ENCODE measurements around the gene HOXC12.

Gene HOXC12

DNA sequence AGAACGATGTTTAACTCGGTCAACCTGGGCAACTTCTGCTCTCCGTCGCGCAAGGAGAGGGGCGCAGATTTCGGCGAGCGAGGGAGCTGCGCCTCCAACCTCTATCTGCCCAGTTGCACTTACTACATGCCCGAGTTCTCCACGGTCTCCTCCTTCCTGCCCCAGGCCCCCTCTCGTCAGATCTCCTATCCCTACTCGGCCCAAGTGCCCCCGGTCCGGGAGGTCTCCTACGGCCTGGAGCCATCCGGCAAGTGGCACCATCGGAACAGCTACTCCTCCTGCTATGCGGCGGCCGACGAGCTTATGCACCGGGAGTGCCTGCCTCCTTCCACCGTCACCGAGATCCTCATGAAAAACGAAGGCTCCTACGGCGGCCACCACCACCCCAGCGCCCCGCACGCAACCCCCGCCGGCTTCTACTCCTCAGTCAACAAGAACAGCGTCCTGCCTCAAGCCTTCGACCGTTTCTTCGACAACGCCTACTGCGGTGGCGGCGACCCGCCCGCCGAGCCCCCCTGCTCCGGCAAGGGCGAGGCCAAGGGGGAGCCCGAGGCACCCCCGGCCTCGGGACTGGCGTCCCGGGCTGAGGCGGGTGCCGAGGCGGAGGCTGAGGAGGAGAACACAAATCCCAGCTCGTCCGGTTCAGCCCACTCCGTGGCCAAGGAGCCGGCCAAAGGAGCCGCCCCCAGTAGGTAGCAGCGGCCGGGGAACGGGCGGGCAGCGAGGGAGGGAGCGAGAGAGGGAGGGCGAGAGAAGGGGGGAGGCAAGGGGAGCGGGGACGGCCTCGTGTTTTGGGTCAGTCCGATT lies 18.7 kb downstream of the HOXC12 start:
- no peak for DNase-seq

DNA sequence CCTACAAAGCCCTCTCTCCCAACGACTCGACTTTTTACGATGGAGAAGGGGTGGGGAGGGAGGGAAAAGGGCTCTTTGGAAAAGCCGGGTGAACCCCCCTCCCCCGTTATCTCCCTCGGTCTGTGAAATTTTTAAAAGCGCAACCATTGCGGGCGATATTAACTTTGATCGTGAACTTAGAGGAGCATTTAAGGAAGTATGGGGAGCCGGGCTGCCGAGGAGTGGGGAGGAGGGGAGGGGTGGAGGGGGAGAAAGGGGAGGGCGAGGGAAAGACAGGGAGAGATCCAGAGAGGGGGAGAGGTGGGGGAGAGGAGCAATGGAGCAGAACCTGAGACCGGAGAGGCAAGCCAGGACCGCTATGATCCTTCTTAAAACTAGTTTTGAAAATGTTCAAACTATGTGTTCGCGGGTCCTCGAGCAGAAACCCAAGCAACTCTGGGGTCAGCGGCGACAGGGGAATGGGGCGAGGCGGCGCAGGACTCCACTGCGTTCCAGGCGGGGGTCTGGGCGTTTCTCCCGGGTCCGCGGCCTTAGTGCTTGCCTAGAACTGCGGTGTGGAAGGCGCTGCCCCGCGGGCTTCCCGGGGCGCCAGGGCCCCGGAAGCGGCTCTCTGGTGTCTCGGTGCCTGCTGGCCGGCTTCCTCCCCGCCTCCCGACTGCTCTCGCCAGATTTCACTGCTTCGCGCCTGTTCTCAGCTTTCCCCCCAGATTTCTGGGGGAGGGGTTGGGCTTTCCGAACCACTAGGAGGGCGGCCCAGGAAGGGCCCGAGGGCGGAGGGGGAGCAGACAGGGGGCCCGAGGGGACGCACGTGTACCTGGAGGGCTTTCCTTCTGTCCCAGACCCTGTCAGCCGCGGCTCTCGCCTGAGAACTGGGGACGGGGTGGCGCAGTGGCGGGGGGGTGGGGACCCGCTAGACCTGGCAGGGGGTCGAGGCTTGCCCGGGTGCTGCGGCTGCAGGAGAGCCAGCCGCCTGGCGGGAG lies 19.7 kb downstream of the HOXC12 start, which contains the start of gene HOTAIR:
TSS of gene HOTAIR (minus strand) at position 871 of the 980 bp plus-strand sequence.
- DNase-seq: no peak

DNA sequence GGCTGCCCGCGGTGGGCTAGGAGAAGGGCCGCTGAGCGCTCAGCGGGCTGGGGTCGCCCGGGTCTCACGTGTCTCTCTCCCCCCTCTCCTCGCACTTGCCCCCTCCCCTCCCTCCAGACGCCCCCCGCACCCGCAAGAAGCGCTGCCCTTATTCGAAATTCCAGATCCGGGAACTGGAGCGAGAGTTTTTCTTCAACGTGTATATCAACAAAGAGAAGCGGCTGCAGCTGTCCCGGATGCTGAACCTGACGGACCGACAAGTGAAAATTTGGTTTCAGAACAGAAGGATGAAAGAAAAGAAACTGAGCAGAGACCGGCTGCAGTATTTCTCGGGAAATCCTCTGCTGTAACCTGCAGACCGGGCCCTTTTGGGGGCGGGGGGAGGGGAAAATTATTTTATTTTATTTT lies 20.4 kb downstream of the HOXC12 start:
- no peak for DNase-seq

DNA sequence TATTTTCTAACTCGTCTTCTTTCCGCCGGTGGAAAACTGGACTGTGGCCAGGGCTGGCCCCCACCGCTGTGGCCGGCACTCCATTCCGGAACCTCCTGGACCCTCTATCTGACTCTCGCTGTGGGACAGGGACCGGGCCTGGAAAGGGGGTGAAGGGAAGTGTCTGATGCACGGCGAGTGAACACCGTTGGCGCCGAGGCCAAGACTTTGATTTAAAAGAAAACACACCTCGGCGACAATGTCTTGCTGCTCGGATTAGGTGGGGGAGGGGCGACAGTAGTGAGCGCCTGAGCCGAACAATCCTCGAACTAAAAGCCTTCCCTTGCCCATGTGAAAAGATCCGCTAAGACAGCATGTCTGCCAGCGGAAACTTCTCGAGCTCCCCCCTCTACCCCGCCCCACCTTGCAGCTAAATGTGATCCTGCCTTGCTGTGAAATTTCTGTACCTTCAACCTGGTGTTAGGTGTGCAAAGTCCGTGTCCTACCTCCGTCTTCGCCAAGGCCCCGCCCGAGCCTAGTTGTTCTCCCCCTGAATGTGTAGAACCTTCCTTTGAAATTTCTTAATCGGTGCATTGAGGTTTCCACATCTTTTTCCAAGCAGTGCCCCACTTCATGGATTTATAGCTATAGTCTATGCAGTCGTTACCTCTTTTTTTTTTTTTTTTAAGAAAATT lies 20.9 kb downstream of the HOXC12 start:
- DNase-seq: no peak

DNA sequence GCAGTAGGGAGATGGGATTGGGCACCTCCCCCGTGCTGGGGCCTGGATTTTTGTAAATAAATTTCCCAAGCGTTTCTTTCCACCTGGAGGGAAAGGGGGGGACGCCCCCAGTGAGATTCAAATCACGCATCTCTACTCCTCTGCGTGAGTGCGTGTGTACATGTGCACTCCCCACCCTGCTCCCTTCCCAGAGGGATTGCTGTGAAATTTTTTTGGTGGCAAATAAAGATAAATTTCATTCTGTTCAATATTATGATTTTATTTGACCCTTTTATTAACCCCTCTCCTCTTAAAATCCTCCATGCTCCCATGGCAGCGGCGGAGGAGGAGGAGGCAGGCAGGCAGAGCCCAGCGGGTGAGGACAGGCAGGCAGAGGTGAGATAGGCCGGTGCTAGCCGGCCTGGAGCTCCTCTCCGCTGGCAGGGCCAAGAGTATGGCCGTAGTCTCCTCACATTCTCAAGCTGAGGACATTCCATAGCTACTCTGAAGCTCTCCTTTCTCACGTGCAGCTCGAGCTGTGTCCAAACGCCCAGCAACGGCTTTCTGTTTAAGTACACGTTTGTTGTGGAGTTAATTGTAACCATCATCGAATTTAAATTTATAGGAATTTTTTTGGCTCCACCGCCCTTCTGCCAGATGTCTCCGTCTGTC lies 21.6 kb downstream of the HOXC12 start:
- DNase-seq: no peak

DNA sequence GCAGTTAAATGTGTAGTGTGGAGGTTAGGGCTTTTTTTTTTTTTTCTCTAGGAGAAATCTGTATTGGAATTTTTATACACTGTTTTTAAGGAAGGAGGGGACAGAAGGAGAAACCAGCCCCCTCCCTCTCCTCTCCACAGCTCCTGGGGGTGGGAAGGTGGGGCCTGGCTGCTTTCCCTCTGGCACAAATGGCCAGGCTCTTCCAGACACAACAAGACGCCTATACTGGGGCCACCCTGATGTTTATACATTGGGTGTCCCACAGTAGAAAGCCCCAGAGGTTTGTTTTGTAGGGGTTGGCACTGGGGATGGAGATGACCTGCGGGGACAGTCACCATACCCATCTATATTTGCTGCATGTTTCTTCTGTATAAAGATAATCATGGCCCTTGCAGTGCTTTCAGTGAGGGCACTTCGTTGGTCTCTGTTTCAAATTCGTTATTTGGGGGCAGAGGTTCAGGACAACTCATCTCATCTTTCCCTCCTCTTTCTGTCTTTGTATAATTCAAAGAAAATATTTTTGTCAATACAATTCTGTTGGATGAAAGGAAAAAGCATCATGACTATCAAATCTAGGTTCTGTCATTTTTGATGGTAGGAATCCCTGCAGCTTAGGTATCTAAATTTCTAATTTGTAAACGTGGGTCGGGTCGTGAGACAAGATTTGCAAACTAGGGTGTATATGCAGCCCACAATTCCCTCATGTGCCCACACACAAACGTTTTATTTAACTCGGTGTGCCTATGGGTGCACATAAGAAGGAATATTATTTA lies 22.3 kb downstream of the HOXC12 start:
- no peak for DNase-seq

DNA sequence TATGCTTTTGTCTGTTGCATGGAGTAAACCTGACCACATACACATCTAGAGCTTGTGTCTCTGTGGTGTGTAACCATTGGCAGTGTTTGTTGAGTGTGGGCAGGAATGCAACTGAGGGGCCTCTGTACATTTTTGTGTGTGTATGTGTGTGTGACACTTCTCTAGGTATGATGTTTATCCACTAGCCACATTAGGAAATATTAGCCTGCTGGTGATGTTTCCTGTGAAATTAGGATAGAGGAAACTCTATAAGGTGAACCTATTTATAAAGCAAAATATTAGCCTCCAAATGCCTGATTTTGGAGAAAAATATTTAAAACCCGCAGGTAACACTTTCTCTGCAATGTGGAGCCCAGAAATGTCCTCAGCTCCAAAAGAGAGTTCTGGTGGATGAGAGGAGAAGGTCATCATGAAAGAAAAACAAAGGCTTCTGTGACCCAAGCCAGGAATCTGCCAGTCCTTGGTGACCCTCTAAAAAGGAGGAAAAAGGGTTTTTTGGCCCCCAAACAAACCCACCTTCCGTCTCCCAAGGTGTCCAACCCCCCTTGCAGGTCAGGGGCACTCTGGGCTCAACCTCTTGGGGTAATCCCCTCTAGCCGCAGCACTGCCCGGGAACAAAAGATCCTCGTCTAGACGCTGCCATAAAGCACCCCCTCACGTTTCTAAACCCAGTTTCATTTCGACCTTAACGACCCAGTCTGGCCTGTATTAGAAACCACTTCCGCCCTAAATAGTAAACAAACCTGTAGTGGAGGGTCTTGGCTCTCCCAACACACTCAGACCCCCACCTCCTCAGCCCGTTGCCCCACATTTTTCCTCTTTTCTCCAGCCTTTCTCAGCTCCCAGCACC lies 23.1 kb downstream of the HOXC12 start:
- DNase-seq: no peak

DNA sequence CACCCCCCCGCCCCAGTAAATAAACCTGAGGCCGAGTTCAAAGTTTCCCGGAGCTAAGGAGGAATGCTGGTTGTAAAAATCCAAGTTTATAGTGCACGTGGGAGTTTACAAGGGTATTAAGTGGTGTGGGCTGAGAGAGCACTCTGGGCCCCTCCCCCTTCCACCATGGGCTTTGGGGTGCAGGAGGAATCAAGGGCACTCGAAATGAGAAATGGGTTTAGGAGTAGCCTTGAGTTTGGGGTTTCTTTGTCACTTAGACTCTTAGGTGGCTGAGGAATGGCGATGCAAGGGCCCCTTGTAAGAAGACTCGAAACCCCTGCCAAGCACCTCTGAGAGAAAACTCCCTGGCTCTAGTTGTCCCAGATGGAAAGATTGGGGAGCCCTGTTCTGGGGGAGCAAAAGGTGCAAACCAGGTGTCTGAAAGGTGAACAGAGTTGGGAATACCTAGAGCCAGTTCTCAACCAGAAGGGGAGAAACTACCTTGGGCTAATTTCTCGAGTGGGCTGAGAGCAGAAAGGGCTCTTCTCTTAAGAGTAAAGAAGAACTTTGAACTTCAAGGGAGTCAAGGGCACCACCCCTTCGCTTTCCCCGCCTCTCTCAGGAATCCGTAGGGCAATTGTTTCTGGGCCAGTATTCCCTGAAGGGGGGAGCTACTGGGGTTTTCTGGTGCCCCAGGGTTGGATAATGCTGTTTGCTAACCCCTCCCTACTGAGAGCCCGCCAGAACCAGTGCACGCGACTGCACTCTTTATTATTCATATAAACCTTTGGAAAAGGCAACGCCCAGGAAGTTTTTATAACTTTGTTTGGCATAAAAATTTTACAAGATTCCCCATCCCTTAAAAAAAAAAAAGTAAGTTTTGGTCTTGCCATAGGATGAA lies 24.0 kb downstream of the HOXC12 start:
- DNase-seq: no peak

DNA sequence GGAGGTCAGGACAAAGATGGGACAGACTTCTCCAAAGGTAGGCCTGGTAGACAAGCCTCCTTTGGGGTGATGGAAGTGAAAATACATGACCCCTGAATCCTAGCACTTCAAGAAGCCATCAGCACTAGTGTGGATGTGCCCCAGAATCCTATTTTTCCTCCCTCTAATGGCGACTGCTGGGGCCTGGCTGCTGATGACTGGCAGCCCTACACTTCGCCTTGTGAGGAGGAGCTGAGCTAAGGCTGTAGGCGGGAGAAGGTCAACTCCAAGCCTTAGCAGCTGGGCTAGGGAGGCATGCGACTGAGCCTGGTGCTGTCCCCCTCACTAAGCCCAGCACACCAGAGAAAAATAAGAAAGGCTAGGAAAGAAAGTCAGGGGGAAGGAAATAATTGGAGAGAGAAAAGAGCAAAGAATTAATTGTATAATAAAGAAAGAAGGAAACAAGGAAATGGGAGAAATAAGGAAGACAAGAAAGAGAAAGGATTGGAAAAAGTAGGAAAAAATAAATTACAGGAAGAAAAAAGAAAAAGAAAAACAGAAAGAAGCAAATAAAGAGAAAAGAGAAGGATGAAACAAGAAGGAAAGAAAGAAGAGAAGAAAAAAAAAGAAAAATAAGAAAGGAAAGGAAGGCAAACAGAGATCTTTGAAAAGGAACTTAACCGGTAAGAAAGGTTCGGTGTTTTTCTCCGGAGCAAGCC lies 25.6 kb downstream of the HOXC12 start:
- no peak for DNase-seq

DNA sequence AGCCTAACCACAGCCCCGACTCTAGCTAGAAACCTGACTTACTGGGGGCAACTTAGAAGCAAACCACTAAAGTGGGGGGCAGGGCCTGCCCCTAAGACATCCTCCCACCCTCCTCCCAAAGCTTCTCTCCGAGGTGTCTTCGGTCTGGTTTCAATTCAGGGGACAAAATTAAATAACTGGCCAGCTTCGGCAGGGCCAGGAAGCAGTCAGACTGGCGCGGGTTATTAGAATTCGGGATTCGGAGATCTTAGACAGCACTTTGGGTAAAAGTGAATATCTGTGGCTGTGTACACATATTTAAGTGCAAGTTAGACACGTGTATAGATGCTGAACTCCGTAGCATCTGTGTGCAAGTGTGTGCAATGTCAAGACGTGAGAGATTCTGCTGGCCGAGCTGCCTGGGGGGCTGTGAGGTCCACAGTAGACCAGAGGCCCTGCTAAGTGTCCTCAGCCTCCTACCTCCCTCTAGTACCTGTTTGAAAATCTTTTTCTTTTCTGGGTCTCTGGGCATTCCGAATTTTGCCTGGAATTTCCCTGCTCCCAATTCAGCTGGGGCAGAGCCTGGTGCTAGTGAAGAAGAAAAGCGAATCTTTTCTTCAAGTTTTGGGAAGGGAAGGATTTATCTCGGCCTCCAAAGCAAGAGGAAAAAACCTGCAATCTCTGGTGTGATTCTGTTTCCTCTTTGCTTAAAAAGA lies 26.2 kb downstream of the HOXC12 start:
- DNase-seq: no peak

DNA sequence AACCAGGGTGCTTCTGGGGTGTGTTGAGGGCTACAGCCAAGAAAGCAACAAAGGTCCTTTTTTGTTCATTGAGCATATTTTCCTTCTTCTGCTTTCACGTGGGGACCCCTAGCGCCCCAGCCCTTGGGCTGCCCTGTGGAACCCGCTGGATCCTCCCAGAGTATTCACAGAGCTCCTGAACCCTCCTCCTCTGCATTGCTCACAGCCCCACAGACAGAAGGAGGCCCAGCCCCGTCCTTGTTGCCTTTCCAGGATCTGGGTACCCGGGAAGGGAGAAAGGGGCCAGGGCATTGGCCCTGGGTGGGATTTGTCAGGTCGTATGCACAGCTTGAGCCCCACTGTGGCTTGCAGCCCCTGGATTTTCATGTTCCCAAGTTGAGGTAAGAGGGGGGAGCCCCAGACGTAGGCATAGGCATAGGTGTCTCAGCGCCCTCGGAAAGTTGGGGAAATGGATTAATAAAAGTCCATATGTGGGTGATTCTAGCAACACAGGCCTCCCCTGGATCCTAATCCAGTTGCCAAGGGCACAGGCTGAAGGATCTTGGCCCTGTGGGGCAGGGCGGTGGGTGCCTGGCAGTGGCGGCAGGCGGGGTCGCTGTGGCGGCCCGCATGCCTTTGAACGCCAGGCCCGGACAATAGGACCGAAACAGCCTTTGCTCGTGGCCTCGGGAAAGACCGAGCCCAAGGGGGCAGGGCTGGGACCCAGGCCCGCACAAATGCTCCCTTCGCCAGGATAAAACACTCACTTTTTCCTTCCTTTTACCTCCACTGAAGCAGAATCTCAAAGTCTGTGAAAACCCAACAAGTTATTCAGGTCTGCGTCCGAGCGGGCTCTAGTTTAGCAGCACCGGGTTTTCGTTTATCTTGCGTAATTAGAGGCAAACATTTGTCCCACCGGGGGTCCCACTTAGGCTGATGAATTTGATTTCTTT lies 27.2 kb downstream of the HOXC12 start:
- no peak for DNase-seq

DNA sequence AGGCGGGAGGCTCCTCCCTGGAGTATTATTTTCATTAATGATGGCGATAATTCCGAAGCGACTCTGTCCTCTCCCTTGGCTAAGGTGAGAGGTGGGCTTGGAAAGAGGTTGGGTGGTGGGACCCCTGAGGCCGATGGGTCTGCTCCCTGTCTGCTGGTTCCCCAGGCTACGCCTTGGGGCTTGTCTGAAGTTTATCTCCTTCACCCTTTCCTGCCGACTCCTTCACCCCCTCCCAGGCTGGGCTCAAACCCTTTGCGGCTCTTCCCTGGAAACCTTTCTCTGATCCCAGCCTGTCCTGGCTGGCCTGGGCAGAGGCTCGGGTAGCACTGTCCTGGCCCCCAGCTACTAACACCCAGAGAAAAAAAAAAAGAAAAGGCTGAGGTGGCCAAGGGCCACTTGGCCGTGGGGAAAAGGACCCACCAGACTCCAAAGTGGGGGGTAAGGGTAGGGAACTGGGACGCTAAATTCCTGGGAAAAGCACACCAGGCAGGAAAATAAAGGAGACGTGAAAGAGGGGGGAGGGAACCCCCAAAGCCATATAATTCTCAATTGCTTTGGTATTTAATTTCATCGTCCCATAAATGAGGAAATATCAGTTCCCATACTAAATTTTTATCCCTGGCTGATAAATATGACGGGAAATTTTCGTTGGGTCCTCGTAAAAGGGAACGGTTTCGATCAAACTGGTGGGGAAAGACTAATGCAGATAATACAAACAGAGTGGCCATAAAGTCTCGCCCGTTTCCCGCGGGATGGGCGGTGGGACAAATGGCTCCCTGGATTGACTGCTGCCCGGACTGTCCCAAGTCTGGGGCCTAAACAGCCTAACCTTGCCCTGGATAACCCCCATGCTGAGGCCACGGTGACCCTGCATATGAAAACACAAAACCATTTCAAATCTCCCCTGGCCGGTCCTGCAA lies 28.2 kb downstream of the HOXC12 start:
- DNase-seq: no peak

DNA sequence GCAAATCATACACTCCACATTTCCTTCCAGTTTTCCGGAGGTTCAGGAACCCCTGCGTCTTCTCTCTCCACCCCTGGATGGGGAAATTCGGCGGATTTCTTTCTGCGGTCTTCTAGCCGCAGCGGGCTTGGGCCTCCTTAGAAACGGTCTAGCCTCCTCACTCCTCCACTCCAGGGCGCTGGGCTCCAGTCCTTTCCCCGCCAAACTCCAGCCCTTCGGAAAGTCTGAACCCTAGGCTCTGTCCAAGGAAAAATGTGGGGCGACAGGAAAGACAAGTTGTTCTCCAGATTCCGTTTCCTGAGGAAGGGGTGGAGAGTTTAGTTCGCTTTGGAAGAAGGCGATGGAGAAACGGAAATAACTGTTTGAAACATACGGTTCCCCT lies 28.9 kb downstream of the HOXC12 start:
- DNase-seq: no peak

DNA sequence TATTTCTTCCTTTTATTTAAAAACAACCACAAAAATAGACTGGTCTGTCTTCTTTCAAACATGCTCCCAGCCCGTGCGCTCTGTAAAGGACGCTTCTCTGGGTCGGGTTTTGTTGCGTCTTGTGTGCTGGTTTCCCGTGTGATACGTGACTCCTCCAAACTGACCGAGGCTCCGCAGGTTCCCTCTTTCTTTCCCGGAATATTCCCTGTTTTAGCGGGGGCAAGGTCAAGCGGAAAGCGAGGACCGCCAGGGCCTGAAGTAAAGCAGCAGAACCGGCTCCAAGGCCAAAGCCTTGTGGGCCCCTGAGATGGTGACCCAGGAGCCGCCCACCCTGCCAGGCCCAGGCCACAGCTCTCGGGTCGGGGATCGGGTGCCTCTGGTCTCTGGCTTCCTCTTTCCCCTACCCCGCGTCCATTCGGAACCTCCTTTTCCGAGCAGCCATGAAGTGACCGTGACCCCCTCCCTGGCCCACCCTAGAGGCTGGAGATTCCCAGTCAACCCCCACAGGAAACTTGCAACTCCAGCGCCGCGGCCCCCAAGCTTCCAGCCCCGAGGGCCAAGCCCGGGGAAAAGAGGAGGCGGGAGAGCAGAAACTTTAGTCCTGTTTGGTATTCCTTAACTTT lies 29.4 kb downstream of the HOXC12 start:
- DNase-seq: no peak

DNA sequence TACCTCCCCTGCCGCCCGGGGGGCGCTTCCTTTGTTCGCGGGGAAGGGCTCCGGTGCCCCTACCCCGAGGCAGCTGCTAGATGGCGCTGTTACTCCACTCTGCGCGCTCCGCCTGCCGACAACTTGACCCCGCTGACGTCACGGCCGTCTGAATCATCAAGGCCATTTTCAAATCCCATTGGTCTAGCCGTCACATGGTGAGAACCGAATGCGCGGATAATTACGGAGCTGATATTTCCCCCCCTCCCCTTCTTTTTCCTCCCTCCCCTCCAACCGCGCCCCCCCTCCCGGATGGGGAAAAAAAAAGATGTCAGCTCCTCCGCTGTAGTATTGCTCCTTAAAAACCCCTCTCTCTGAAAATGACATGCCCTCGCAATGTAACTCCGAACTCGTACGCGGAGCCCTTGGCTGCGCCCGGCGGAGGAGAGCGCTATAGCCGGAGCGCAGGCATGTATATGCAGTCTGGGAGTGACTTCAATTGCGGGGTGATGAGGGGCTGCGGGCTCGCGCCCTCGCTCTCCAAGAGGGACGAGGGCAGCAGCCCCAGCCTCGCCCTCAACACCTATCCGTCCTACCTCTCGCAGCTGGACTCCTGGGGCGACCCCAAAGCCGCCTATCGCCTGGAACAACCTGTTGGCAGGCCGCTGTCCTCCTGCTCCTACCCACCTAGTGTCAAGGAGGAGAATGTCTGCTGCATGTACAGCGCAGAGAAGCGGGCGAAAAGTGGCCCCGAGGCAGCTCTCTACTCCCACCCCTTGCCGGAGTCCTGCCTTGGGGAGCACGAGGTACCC lies 30.4 kb downstream of the HOXC12 start, which contains the start of gene HOXC10:
TSS of gene HOXC10 (plus strand) at position 246 of the 791 bp plus-strand sequence. CDS start at position 360, 114 bp downstream.
- no peak for DNase-seq
